Right lobe of liver (tissue), 4 donors: Measurements from ENCODE around the gene ATP7B.

Source experiments
- CTCF ChIP-seq, 4 donors: fragments of 200-600 bp in 3 of 4; fragments of 450-650 bp in 1 of 4; IDR thresholded peaks; one replicate each; pipeline versions ENCODE4 v1.5.1 to v1.8.0; 2016 to 2022; ENCODE audit warnings: antibody characterized with exemption in 4 of 4, mild to moderate bottlenecking in 2 of 4
- POLR2A ChIP-seq: fragments of 450-650 bp; IDR thresholded peaks from one replicate; pipeline ENCODE4 v1.6.1; 2017; ENCODE audit warnings: antibody characterized with exemption, mild to moderate bottlenecking
- donor health status: DM: no; HTN: no; CAD: no.
- donor health status: DM: no; HTN: no; CAD: no.
- donor health status: DM: no; HTN: yes; CAD: no.

DNA sequence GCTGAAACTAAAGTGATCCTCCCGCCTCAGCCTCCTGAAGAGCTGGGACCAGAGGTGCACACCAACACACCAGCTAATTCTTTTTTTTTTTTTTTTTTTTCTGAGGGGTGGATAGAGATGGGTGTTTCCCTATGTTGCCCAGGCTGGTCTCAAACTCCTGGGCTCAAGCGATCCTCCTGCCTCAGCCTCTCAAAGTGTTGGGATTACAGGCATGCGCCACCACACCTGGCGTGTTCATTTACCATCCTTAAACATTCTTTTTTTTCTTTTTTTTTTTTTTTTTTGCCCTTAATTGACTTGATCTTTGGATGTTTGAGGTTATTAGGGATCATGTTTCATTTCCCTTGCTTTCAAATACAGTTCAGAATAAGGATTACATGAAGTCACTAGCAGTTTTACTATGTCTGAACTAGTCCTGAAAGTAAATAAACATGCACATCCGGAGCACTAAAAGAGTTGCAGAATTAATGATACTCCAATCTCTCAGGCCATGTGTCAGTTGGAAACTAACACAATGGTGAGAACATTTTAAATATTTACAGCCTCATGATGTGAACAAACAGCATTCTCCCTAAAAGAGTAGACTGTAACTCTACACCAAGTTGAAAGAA lies 23.5 kb upstream of the ATP7B start:
- TF ChIP-seq CTCF (IDR thresholded peaks at IDR 0.05) (no peak), POLR2A (no peak)
